HepG2 (cell line): ENCODE results near the gene ATP11A. TPM values are rescaled to one million over a fixed set of nuclear protein-coding genes. Genes with fewer than 3 reads are reported as not detected.
A peak's percentile ranks its signal among the peaks of the same experiment; 100 is the strongest.

Source experiments
- BORCS8-MEF2B ChIP-seq: sonication (generic); formaldehyde crosslinking; IDR thresholded peaks from 2 replicates; pipeline ENCODE4 v1.8.0; 2022; ENCODE audit warnings: mild to moderate bottlenecking, missing genetic modification reagents
- FOSL2 ChIP-seq: sonication (generic); formaldehyde crosslinking; IDR thresholded peaks from 2 replicates; pipeline ENCODE4 v1.4.0; 2020; ENCODE audit warnings: missing genetic modification reagents
- GATAD1 ChIP-seq: IDR thresholded peaks from 2 replicates; pipeline ENCODE4 v1.6.1; 2016; ENCODE audit warnings: missing genetic modification reagents, missing compliant biosample characterization
- KAT8 ChIP-seq: IDR thresholded peaks from 2 replicates; pipeline ENCODE4 v1.6.1; 2016; ENCODE audit warnings: missing genetic modification reagents, missing compliant biosample characterization
- KDM2A ChIP-seq: sonication (generic); formaldehyde crosslinking; IDR thresholded peaks from 2 replicates; pipeline ENCODE4 v1.4.0; 2020; ENCODE audit warnings: low read depth, missing genetic modification reagents, borderline replicate concordance
- KLF16 ChIP-seq, 2 experiments: sonication (generic) in 1 of 2; formaldehyde crosslinking in 1 of 2; IDR thresholded peaks; 2 replicates each; pipeline versions ENCODE4 v1.6.1 to v1.8.0; 2016 to 2023; ENCODE audit warnings: missing genetic modification reagents in 2 of 2, missing compliant biosample characterization in 1 of 2
- KLF6 ChIP-seq: IDR thresholded peaks from 2 replicates; pipeline ENCODE4 v1.8.0; 2016; ENCODE audit warnings: missing biosample characterization, missing genetic modification reagents
- MIXL1 ChIP-seq: IDR thresholded peaks from 2 replicates; pipeline ENCODE4 v1.6.1; 2016
- NCOA2 ChIP-seq: sonication (generic); formaldehyde crosslinking; IDR thresholded peaks from 2 replicates; pipeline ENCODE4 v1.8.0; 2022; ENCODE audit warnings: inconsistent platforms
- RARG ChIP-seq: sonication (generic); formaldehyde crosslinking; IDR thresholded peaks from 2 replicates; pipeline ENCODE4 v1.4.0; 2020; ENCODE audit warnings: low read depth, mild to moderate bottlenecking, missing genetic modification reagents
- SIN3A ChIP-seq: IDR thresholded peaks from 2 replicates; pipeline ENCODE4 v1.6.1; 2011; ENCODE audit warnings: low read depth, mild to moderate bottlenecking, control low read depth, low read length, borderline replicate concordance
- SKI ChIP-seq: fragments of 450-650 bp; IDR thresholded peaks from one replicate; pipeline ENCODE4 v1.6.1; 2018; ENCODE audit warnings: mild to moderate bottlenecking; ENCODE audit not compliant: partially characterized antibody
- SP140L ChIP-seq: sonication (generic); formaldehyde crosslinking; IDR thresholded peaks from 2 replicates; pipeline ENCODE4 v1.4.0; 2020; ENCODE audit warnings: missing genetic modification reagents, borderline replicate concordance
- ZBTB21 ChIP-seq: sonication (generic); formaldehyde crosslinking; IDR thresholded peaks from 2 replicates; pipeline ENCODE4 v1.4.0; 2020; ENCODE audit warnings: missing genetic modification reagents
- ZMYM2 ChIP-seq: sonication (generic); formaldehyde crosslinking; IDR thresholded peaks from 2 replicates; pipeline ENCODE4 v1.8.0; 2022; ENCODE audit warnings: mild to moderate bottlenecking, missing genetic modification reagents
- polyA plus RNA-seq, 8 experiments: library from polyadenylated mRNA; depleted of rRNA in 3 of 8; stranded (reverse) in 7 of 8; unstranded in 1 of 8; fragments of >200 nt; fragmentation: Illumina TruSeq in 4 of 8; extraction: Trizol in 4 of 8; gene quantifications; 2 replicates each; pipeline versions ENCODE4 v1.2.1 to v1.2.3, GENCODE V29; 2011 to 2016; ENCODE audit warnings: low read depth in 4 of 8, missing spikeins in 1 of 8, mixed read lengths in 1 of 8; ENCODE audit not compliant: insufficient read depth in 1 of 8
- total RNA-seq, 5 experiments: library from RNA; depleted of rRNA; stranded (reverse); fragments of >200 nt; fragmentation: Illumina TruSeq; extraction: Trizol; gene quantifications; 2 replicates each; pipeline ENCODE4 v1.2.3, GENCODE V29; 2016; ENCODE audit warnings: low read depth in 1 of 5
- TF ChIP-seq, protein P1 (sequence below): sonication (generic); formaldehyde crosslinking; IDR thresholded peaks from 2 replicates; pipeline ENCODE4 v1.5.1; 2020; ENCODE audit warnings: mild to moderate bottlenecking, moderate library complexity, missing genetic modification reagents
- TF ChIP-seq, protein P2 (sequence below), 2 experiments: fragments of 450-650 bp in 1 of 2; sonication (generic) in 1 of 2; formaldehyde crosslinking in 1 of 2; IDR thresholded peaks; 2 replicates each; pipeline versions ENCODE4 v1.6.1 to v1.8.0; 2016 to 2022; ENCODE audit warnings: antibody characterized with exemption in 1 of 2, mild to moderate bottlenecking in 1 of 2, missing genetic modification reagents in 1 of 2

ATP11A gene
- total and polyA plus RNA-seq, 2 of the 13 experiments (the other 11 are each of a cell fraction or from before 2014, with no cell fraction given): 18.4 to 20.1 TPM

DNA sequence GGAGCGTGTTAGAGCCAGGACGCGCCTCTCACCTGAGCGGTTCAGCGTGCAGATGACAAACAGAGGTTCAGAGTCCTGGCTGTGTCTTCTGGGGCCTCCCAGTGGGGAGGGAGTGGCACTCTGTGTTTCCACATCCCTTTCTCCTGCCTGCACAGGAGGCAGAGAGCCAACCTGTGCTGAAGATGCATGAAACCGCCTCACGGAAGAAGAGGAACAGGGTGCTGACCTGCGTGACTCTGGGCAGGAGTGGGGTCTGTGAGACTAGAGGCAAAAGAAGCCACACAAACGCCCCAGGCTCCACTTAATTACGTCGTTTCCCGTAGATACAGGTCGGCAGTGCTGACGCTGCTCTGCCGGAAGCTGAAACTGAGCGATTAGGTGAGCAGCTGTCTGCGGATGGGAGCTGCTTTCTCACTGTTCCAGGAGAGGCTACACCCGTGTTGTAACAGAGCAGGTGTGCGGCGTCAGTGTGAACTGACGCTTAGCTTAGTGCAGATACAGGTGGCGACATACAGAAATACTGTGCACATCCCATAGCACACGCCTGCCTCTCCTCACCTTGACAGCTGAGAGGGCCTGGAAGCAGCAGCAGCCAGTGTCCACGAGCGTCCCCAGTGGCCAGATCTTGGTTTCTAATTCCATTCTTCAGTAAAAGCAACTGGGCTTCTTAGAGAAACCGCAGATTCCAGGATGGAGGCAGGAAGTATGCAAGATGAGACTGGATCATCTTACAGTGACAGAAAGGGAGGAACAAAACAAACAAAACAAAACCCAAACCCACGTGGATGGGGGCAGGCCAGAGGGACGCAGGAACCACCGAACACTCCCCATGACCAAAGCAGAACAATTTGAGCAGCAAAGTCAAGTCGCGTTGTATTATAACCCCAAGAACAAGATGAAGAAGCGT, 241.4 kb downstream of the ATP11A start (continued):
- TF ChIP-seq, protein P1, sequence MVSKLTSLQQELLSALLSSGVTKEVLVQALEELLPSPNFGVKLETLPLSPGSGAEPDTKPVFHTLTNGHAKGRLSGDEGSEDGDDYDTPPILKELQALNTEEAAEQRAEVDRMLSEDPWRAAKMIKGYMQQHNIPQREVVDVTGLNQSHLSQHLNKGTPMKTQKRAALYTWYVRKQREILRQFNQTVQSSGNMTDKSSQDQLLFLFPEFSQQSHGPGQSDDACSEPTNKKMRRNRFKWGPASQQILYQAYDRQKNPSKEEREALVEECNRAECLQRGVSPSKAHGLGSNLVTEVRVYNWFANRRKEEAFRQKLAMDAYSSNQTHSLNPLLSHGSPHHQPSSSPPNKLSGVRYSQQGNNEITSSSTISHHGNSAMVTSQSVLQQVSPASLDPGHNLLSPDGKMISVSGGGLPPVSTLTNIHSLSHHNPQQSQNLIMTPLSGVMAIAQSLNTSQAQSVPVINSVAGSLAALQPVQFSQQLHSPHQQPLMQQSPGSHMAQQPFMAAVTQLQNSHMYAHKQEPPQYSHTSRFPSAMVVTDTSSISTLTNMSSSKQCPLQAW (CRISPR knock-in tag): peak; percentile 66; the same call in 1 of the 2 replicates
- TF ChIP-seq SIN3A: 0 out of 2 replicates have a peak, but pooled peaks have one; percentile 65
- 0 out of 2 replicates have a peak, but pooled peaks have one; percentile 36 for TF ChIP-seq ZBTB21 (CRISPR knock-in tag)
- no peak for TF ChIP-seq MIXL1 (CRISPR knock-in tag)
- peak; percentile 56; the same call in 1 of the 2 replicates for TF ChIP-seq GATAD1 (CRISPR knock-in tag)
- peak; percentile 27; the same call in 1 of the 2 replicates for TF ChIP-seq KAT8 (CRISPR knock-in tag)
- TF ChIP-seq BORCS8-MEF2B (CRISPR knock-in tag): 0 out of 2 replicates have a peak, but pooled peaks have one; percentile 47
- TF ChIP-seq KLF6 (CRISPR knock-in tag): no peak
- no peak for TF ChIP-seq RARG
- no peak for TF ChIP-seq ZMYM2 (CRISPR knock-in tag)
- no peak for TF ChIP-seq SKI
- TF ChIP-seq NCOA2 (CRISPR knock-in tag): no peak
- no peak for TF ChIP-seq KDM2A (CRISPR knock-in tag)
- no peak for TF ChIP-seq KLF16 (CRISPR knock-in tag; IDR thresholded peaks at IDR 0.05)
- no peak for TF ChIP-seq SP140L (CRISPR knock-in tag)
- peak; percentile 14; the same call in 1 of the 2 replicates for TF ChIP-seq FOSL2
- TF ChIP-seq, protein P2, sequence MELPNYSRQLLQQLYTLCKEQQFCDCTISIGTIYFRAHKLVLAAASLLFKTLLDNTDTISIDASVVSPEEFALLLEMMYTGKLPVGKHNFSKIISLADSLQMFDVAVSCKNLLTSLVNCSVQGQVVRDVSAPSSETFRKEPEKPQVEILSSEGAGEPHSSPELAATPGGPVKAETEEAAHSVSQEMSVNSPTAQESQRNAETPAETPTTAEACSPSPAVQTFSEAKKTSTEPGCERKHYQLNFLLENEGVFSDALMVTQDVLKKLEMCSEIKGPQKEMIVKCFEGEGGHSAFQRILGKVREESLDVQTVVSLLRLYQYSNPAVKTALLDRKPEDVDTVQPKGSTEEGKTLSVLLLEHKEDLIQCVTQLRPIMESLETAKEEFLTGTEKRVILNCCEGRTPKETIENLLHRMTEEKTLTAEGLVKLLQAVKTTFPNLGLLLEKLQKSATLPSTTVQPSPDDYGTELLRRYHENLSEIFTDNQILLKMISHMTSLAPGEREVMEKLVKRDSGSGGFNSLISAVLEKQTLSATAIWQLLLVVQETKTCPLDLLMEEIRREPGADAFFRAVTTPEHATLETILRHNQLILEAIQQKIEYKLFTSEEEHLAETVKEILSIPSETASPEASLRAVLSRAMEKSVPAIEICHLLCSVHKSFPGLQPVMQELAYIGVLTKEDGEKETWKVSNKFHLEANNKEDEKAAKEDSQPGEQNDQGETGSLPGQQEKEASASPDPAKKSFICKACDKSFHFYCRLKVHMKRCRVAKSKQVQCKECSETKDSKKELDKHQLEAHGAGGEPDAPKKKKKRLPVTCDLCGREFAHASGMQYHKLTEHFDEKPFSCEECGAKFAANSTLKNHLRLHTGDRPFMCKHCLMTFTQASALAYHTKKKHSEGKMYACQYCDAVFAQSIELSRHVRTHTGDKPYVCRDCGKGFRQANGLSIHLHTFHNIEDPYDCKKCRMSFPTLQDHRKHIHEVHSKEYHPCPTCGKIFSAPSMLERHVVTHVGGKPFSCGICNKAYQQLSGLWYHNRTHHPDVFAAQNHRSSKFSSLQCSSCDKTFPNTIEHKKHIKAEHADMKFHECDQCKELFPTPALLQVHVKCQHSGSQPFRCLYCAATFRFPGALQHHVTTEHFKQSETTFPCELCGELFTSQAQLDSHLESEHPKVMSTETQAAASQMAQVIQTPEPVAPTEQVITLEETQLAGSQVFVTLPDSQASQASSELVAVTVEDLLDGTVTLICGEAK (IDR thresholded peaks at IDR 0.05): no peak
- TF ChIP-seq, protein P2 (CRISPR knock-in tag; IDR thresholded peaks at IDR 0.05): 0 out of 2 replicates have a peak, but pooled peaks have one; percentile 28
